Hippocampal formation (tissue), 2 donors: ENCODE measurements around the gene ACTG1.

Experiments
- DNase-seq, 2 donors: peaks; one replicate each; lab custom pipeline; 2025; lab: John Stamatoyannopoulos, UW

Gene ACTG1

DNA sequence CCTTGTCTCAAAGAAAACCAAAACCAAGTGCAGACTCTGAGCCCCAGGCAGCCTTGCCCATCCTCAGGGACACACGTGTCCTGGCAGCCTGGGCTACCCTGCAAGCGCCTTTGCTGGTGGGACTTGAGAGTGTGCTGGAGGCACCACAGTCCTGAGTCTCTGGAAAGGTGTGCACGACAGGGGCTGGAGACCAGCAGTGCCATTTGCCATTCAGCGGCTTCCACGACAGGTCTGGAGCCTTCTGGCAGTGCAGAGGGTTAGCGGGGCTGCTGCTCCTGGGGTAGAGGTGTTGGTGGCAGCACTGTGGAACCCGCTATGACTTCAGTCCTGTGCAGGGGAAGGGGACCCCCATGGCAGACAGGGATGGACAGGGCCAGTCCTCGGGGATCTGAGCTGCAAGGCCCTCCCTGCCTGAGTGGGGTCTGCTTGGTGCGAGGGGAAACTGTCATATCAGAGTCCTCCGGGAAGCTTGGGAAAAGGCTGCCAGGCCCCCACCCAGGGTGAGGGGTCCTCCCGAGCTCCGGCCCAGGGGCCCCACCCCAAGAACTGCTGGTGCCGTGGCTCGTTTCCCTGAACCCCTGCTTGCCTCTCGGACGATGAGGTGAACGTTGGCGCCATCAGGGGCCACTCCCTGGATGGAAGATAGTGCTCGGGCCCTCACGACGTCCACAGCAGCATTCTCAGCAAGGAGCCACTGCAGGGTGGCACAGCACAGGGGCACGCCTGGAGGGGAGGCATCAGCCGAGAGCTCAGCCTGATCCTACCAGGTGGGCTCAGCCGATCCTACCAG is 32.8 kb upstream of the ACTG1 start:
- DNase-seq: no peak

DNA sequence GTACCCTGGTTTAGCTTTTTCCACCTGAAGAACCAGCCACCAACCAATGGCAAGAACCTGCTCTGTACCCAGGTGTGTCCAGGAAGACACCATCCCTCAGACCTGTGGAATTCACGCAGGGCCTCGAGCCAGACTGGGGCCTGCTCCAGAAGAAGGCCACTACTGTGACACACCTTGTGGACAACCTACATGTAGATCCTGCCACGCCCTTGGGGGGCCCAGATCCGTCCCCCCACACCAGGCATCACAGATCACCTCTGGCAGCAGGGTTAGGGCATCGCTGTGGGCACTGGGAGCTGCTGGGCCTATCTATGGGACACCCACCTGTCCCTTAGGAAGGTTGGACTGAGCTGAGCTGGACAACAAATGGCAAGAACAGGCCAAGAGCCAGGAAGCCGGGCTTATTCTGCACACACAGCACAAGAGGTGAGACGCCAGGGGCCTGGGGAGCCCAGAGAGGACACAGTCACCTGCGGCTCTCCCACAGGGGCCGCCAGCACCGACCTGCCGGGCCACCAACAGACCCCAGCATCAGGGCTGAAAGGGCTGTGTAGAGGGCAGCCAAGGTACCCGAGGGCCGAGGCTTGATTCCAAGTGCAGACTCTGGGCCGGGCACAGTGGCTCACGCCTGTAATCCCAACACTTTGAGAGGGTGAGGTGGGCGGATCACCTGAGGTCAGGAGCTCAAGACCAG is 31.8 kb upstream of the ACTG1 start:
- DNase-seq: no peak

DNA sequence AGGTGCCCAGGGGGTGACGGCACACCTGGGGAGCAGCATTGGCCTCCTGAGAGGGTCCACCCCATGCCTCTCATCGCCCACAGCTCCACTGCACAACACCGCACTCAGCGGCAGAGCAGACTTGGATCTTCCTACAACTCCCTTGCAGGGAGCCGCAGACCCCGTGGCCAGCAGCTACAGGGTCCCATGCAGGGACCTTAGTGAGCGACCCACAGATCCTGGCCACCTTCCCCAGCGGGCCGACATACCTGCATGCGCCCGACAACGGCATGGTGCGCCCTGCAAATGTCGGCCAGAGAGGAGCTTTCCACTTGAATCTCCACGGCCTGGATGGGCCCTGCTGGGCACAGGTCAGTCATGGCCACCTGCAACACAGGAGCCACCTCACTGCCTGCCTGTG is 31.2 kb upstream of the ACTG1 start:
- no peak for DNase-seq

DNA sequence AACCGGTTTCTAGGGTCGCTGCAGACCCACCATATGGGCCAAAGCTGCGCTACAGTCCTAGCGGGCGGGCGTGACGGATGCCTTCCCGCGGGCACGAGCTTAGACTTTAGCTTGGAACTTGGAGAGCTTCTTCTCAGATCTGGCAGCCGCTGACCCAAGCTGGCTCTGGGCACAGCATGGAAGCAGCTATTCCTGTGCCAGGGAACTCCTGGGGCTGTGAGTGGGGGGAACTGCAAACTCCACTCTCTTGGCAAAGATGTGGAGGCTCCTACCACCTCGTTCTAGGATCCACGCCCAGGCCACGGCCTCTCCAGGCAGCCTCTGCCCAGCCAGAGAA is 30.7 kb upstream of the ACTG1 start:
- no peak for DNase-seq

DNA sequence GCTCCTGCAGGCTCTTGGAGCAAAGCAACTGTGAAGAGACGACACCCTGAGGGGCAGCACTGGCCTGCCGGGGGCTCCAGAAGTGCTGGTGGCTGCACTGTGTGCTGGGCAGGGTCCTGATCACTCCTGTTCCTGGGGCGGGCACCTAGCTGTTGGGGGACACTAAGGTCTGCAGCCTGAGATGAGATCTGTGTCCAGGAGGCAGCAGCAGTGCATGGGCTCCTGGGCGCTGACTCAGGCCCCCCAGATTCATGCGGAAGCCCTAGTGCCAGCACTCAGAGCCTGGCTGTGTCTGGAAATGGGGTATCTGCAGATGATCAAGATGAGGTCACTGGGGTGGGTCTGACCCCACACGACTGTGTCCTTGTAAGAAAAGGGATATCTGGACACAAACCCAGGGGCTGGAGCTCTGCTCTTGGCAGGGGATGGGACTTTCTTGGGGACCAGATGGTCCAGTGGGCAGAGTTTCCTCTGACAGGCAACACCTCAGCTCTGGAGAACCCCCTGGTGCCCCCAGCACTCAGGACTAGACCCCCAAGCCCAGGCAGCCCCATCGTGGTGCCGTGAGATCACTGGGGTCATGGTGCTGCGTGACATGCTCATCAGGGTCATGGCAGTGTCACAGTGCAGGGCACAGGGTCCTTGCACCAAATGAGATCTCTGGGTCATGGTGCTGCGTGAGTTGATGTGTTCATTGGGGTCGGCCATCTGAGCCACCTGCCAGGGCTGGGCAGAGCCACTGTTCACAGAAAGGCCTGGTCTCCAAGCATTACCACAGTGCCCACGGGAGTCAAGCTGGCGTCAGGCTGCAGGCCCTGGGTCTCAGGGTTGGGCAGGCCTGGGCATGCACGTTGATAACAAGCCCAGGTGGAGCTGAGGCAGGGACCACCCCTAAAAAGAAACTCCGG is 30.1 kb upstream of the ACTG1 start:
- no peak for DNase-seq

DNA sequence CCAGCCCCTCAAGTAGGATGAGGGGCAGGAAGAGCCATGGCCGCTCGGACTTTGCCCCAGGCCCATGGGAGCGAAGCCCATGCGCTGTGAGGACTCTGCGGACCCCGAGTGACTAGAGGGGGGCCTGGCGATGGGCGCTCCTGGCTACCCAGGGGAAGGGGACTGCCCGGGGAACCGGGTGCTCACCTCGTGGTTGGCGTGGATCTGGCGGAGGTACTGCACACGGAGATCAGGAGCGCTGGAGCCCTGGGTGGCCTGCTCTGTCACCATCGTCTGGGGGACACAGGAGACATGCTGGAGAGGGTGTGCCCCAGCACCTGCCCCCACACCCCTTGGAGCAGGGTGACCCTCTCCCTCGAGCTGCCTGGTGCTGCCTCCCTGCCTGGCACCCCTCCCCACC is 28.5 kb upstream of the ACTG1 start:
- DNase-seq: no peak

DNA sequence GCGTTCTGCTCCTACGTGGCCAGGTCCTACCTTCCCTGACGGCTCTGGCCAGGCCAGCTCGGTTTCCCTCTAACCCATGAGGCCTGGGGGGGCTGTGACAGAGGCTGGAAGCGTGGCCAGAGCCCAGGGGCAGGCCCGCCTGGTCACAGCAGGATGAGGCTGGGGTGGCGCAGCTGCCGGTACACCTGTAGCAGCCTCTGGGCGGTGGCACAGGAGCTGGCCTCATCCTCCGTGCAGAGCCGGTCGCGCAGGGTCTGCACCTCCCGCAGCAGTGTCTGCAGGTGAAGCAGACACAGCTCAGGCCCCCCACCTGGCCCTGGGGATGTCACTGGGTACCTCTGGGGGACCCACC is 28.1 kb upstream of the ACTG1 start:
- DNase-seq: no peak

DNA sequence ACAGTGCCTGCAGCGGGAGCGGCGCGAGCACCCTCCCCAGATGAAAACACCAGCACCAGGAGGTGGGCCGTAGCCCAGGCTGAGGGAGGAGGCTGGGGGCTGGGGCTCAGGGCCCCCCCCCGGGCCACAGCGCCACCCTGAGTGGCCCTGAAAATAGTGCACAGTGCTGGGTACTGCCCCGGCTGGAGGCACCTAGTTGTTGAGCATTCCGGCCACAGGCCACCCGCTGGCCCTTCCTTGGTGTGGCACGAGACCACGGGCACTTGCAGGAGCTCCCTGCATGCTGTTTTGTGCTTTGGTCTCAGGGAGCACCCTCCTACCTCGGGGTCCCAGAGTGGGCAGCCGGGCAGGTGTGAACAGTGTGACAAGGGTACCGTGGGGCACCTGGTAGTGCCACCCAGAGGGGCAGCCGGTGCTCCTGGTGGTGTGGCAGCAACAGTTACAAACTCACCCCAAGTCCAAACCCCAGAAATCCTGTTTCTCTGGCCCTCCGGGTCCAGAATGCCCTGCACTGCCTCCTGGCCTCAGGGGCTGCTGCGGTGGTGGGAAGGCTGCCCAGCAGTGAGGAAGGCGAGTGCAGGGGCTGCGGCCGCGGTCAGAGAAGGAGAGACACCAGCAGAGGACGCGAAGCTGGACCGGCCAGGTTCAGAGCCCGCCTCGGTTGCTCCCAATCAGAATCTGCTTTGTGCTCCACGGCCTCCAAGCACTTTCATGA is 27.5 kb upstream of the ACTG1 start:
- DNase-seq: no peak

DNA sequence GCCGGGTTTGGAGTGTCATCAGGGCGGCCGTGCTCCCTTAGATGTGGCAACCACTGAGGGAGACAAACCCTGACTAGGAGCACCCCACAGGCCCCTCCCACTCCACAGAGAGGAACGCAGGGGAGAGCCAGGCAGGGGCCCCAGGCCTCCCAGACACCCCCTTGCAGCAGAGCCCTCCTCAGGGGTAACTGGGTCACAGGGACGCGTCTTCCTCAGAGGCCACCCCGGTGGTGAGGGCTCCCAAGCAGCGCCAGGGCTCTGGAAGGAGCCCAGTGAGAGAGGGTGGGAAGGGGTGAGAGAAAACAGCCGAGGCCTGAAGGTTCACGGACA is 26.9 kb upstream of the ACTG1 start:
- DNase-seq: no peak

DNA sequence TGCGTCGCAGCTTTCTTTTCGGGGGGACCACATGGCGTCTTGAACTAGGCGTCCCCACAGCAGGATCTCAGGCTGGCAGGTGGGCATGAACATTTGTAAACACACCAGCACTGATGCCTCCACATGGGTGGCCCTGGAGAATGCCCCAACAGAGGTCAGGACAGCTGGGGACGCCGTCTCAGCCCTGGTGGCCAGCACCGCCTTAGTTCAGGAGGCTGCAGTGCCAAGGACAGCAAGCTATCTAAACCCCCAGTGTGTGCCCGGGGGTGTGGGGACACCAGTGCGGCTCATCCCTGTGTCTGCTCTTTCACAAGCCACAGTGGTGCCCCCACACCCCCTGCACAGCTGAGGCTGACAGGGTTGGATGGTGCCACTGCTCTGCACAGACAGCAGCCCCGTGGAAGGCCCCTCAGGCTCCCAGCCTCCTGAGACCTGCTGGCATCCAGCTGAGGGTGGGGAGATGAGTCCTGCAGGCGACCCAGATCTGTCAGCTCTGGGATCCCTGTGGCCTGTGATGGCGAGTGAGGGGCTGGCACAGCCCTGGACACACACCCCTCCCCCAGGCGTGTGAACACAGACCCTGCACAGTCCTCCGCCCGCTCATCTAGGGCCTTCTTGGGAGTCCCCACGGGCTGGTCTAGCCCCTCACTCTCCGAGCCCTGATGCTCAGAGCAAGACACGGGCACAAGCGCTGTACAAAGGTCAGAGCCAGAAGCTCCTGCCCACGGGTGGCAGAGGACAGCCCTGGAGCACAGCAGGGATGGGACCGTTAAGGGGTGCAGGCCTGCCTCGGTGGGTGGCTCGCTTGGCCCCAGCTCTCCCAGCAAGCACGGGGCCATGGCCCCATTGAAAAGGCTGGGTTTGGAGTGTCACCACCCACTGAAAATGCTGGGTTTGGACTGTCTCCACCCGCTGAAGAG is 26.3 kb upstream of the ACTG1 start:
- no peak for DNase-seq

DNA sequence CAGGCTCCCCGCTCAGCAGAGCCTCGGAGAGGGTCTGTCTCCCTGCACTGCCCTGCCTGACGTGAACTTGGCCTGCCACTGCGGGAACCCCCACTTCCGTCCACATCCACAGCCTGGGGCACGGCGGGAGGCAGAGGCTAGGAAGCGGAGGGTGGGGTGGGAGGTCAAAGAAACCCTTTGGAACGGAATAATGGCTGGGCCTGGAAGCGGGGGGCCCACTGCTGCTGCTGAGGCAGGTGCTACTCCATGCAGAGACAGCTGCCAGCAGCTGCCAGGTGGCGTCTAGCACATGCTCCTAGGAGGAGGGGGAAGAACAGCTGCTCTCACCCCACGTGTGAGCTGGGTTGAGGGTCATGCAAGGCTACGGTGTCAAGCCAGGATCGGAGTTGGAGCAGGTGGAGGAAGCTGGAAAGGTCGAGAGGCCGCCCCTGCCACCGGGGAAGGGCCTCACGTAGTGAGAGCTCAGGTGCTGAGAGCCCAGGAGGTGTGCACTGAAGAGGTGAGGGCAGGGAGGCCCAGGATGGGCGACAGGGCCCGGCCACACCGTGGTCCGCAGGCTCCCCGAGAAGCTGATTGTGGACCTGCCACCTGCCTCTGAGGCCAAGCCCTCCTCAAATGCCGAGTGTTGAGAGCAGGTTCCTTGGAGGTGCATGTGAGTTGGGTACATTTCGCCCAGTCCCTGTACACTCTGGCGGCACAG is 25.4 kb upstream of the ACTG1 start:
- DNase-seq: no peak

DNA sequence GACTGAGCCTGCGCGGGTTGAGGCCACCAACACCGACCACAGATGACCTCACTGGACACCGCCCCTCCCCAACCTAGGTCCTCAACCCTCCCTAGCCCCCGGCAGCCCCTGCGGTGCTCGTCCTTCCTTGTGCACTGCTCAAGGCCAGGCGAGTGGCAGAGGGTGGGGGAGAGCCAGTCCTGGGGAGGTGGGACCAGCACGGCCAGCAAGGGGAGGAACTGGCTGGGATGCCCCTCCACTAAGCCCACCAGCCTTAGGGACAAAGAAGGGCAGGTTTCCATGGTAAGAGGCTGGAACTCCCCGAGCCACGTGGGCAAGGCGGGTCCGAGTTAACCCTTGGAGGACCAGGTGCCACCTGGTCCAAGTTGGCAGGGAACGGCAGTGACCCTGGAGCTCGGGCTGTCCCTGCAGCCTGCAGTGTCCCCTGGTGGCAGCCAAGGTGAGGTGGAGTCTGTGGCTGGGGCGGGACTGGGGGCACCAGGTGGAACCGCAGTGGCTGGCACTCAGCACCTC is 24.8 kb upstream of the ACTG1 start:
- DNase-seq: no peak

DNA sequence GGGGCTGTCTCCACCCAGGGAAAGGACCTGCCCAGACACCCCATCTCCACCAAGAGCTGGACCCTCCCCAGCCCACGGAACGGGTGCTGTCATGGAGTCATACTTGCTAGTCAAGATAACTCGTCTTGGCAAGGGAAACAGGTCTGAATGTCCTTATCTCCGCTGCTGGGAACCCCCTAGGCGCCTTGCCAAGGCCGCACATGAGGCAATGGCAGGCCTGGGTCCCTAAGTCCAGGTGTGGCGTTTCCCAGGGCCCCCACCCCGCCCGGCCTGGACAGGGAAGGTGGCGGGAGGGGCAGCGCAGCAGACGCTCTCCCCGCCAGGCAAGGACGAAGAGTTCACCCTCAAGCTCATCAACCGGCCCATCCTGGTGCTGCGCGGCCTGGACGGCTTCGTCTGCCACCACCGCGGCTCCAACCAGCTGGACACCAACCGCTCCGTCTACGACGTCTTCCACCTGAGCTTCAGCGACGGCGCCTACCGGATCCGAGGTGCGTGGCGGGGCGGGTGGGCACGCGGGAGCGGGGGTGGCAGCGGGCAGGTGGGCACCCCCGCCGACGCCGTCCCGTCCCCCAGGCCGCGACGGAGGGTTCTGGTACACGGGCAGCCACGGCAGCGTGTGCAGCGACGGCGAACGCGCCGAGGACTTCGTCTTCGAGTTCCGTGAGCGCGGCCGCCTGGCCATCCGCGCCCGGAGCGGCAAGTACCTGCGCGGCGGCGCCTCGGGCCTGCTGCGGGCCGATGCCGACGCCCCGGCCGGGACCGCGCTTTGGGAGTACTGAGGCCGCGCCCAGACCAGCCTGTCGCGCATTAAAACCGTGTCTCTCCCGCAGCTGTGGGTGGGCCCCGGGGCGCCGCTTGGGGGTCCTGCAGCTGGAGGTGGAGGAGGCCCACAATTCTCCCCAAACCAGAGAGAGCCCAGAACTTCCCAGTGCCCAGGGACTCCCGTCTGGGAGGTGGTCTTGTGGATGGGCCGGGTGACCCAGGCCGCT is 24.0 kb upstream of the ACTG1 start:
- DNase-seq: no peak

DNA sequence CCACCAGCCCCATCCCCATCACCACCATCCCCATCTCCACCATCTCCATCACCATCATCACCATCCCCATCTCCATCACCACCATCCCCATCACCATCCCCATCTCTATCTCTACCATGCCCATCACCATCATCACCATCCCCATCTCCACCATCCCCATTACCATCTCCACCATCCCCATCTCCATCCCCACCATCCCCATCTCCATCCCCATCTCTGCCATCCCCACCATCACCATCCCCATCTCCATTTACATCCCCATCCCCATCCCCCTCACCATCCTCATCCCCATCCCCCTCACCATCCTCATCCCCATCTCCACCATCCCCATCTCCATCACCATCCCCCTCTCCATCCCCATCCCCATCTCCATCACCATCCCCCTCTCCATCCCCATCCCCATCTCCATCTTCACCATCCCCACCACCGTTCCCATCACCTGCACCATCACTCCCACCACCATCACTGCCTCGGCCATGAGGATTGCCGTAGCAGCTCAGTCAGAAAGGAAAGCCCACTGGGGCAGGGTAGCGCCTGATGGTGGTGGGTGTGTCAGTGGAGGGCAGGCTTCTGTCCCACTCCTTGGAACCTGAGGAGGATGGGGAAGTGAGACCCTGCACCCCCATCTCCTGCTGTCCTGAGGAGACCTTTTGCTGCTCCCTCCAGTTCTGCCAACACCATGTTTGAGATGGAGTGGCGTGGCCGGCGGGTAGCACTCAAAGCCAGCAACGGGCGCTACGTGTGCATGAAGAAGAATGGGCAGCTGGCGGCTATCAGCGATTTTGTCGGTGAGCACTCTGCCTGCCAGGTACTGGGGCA is 23.1 kb upstream of the ACTG1 start:
- DNase-seq: no peak

DNA sequence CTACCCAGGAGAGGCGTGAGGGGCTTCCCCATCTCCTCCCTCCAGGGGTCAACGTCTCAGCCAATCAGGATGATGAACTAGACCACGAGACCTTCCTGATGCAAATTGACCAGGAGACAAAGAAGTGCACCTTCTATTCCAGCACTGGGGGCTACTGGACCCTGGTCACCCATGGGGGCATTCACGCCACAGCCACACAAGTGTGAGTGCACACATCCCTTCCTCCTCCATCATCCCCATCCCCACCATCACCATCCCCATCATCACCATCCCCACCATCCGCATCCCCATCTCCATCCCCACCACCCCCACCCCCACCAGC is 22.4 kb upstream of the ACTG1 start:
- no peak for DNase-seq

DNA sequence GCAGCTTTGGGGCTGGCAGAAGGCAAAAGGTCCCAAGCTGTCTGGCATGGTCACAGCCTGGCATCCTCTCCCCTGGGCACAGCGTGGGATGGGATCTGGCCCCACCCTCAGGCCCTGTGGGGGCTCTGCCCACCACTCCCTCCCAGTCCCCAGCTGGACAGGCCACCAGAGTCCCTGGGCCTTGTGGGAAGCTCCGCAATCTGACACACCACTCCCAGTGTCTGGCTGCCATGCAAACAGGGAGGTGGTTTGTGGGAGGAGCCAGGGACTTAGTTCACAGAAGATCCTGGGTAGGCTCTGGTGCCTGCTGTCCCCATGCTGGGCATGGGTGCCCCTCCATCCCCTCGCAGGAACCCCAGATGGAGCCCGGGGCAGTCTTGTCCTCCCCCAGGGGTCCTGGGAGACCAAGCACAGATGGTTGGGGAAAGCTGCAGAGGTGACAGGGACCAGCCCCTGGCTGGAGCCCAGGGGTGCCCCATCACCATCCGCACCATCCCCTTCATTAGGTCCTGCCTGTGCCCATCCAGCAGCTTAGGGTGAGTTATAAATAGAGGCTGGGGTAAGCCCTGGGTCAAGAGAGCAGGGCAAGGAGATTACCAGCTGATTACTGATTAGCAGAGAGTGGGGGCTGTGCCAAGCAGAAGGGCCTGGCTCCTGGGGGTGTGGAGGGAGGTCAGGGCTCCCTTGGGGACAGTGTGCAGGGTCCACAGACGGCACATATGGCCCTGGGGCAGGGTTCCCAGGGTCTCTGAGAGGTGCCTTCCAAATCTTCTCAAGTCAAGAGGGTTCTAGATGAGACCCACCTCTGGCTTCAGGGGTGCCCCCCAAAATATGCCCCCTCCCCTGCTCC is 21.8 kb upstream of the ACTG1 start:
- no peak for DNase-seq

DNA sequence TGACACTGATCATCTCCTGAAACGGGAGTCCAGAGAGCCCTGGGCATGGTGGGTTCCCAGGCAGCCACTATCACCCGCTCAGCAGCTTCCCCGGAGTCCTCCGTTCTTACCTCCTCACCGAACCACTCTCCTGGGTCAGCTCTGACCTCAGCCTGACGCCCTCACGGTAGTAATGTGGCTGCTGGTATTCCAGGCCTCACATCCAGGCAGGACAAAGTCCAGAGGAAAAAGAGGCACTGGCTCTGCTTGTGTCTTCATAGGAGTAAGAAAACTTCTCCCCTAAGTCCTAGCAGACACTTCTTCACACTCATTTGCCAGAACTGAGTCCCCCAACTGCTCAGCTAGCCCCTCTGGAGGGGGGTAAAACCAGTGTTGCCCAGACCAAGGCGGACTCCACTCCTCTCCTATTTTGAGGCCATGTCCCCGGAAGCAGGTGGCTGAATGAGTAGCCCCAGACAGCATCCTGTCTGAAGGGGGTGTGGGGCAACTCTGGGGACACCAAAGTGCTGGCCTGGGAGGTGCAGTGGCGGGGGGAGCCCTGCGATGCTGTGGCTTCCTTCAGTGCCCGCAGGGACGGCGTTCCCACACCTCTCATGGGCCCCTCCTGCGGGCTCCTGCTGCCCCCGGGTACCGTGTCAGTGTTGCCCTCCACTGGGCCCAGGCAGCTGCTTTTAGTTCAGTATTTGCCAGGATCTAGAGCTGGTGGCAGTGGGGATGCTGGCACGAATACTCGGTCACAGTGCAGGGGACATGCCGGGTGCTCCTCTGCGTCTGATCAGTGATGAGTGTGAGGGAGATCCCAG is 20.9 kb upstream of the ACTG1 start:
- no peak for DNase-seq
